Gastroesophageal sphincter (tissue), 4 donors: ENCODE results near the gene PLXNA3. TPM values are rescaled to one million over a fixed set of nuclear protein-coding genes. Genes with fewer than 3 reads are reported as not detected.
"Not testable (repeated sequence)": the region's sequence is repeated elsewhere in the genome, so short reads cannot be mapped to it uniquely, and the experiment has no call there.

Experiments used
- ATAC-seq: fragments of 150-250 bp; one replicate; pipeline ENCODE4 v1.9.1; 2016; ENCODE audit warnings: mild to moderate bottlenecking, moderate library complexity
- H3K27ac ChIP-seq, 4 donors: fragments of 200-600 bp; sonication (generic) in 3 of 4; 1 replicate in 3 of 4; 2 replicates in 1 of 4; pipeline ENCODE4 v1.5.1; 2016 to 2019
- H3K27me3 ChIP-seq: fragments of 200-600 bp; sonication (generic); one replicate; pipeline ENCODE4 v1.5.1; 2019
- H3K36me3 ChIP-seq, 2 donors: fragments of 200-600 bp; sonication (generic); one replicate each; pipeline ENCODE4 v1.5.1; 2019; ENCODE audit warnings: control low read depth in 1 of 2
- H3K4me1 ChIP-seq, 3 donors: fragments of 200-600 bp; sonication (generic); 1 replicate in 2 of 3; 2 replicates in 1 of 3; pipeline ENCODE4 v1.5.1; 2016 to 2019; ENCODE audit warnings: control low read depth in 2 of 3
- H3K4me3 ChIP-seq, 2 donors: fragments of 200-600 bp; sonication (generic); one replicate each; pipeline ENCODE4 v1.5.1; 2019; ENCODE audit warnings: mild to moderate bottlenecking in 1 of 2, moderate library complexity in 1 of 2
- H3K9me3 ChIP-seq, 3 donors: fragments of 200-600 bp; sonication (generic); one replicate each; pipeline ENCODE4 v1.5.1; 2017 to 2019; ENCODE audit warnings: control low read depth in 2 of 3
- CTCF ChIP-seq, 4 experiments: fragments of 200-600 bp in 2 of 4; fragments of 450-650 bp in 2 of 4; sonication (generic) in 1 of 4; IDR thresholded peaks; one replicate each; pipeline ENCODE4 v1.5.1; 2017 to 2019; ENCODE audit warnings: antibody characterized with exemption in 4 of 4, mild to moderate bottlenecking in 2 of 4, moderate library complexity in 2 of 4
- EP300 ChIP-seq: sonication (generic); formaldehyde crosslinking; IDR thresholded peaks from one replicate; pipeline ENCODE4 v1.6.1; 2017; ENCODE audit warnings: antibody characterized with exemption, mild to moderate bottlenecking
- POLR2A ChIP-seq, 2 donors: fragments of 450-650 bp; IDR thresholded peaks; one replicate each; pipeline ENCODE4 v1.6.1; 2017; ENCODE audit warnings: antibody characterized with exemption in 2 of 2, mild to moderate bottlenecking in 2 of 2, moderate library complexity in 1 of 2
- POLR2AphosphoS5 ChIP-seq: sonication (generic); formaldehyde crosslinking; IDR thresholded peaks from one replicate; pipeline ENCODE4 v1.6.1; 2017; ENCODE audit warnings: antibody characterized with exemption
- WGBS, 2 donors: methylation state at CpG; one replicate each; pipeline ENCODE4 v1.1.5; 2018; ENCODE audit warnings: low coverage in 1 of 2; 5-methylcytosine and 5-hydroxymethylcytosine counted together
- total RNA-seq, 4 donors: library from RNA; depleted of rRNA; stranded (reverse); fragments of >200 nt; gene quantifications; one replicate each; pipeline ENCODE4 v1.1.0, GENCODE V29; 2016

The PLXNA3 gene
- total RNA-seq, 4 donors from 2014 or later, result 1.5 to 13.9 (median 8.2) TPM

GRCh38 chrX:154490021-154490413 lies 31.9 kb downstream of the PLXNA3 start:
- whole genome bisulfite sequencing, 2 donors, result 0% methylated on average over 2 of the region's 19 CpGs; no CpG with 5 or more reads in 1 of the 2 donors
- Histone ChIP-seq H3K4me1 (peaks cover 0 to 44% (median 4%) of the 10 kb centered on the region in 3 donors), H3K27ac (peak overlapping the region; percentile 90 to 97 (median 96)), H3K36me3 (peaks cover 0 to 21% of the 10 kb centered on the region in 2 donors), H3K27me3 (no peaks in the 10 kb centered on the region), H3K4me3 (peak overlapping the region; percentile 64 to 74), H3K9me3 (no peaks in the 10 kb centered on the region)
- ATAC-seq, result peak; percentile 15
- TF ChIP-seq POLR2AphosphoS5 (no peak), CTCF (IDR thresholded peaks at IDR 0.05) (no peak), POLR2A (IDR thresholded peaks at IDR 0.05) (no peak), EP300 (no peak)

DNA sequence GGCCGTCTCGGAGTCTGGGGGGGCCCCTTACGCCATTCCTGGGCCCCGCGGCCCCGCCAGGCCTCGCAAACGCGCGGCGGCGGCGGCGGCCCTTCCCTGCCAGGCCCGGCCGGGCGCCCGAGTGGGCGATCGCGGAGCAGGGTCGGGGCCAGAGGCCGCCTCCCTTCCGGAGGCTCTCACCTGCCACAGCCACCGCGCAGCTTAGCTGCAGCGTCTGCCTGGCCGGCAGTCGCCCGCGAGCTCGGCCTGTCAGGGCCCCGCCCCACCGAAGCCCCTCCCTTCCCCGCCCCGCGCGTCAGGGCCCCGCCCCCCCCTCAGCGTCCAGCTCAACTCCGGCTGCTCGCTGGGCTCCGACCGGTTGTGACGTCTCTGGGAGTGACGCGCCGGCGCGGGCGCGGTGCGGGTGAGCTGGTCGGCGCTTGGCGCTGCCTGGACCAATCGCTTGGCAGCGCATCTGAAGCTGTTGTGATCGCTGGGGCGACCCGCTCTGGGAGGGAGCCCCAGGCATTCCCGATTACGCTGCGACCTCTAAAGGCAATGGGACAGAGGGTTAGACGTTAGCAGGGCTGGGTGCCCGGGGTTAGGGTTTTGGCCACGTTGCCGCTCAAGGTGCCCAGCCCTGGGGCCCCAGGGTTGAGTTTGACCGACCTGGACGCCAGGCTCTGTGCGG lies 32.5 kb downstream of the PLXNA3 start, which contains the start of gene SLC10A3:
TSS of gene SLC10A3 (minus strand) at position 216 of the 670 bp plus-strand sequence. CDS start 1,689 bp downstream, outside the sequence.
- WGBS, 2 donors, result 0 to 58% methylated on average over 3 to 8 of the region's 71 CpGs
- TF ChIP-seq POLR2AphosphoS5 (peak; percentile 75), EP300 (no peak), CTCF (IDR thresholded peaks at IDR 0.05) (peak in 2 of 4 experiments; percentile 8 to 23), POLR2A (IDR thresholded peaks at IDR 0.05) (peak; percentile 91 to 92)
- peak within 1 kb of the TSS; percentile 64 to 74 for H3K4me3 ChIP-seq
- H3K4me1 ChIP-seq, result peaks cover 0 to 39% (median under 1%) of the 10 kb centered on the region in 3 donors
- no peaks in the 10 kb centered on the region for H3K27me3 ChIP-seq
- peak; percentile 93 for ATAC-seq
- no peaks in the 10 kb centered on the region for H3K9me3 ChIP-seq
- H3K27ac ChIP-seq, result peak within 1 kb of the TSS; percentile 90 to 97 (median 96)
- H3K36me3 ChIP-seq, result peaks cover 0 to 17% of the 10 kb centered on the region in 2 donors

DNA sequence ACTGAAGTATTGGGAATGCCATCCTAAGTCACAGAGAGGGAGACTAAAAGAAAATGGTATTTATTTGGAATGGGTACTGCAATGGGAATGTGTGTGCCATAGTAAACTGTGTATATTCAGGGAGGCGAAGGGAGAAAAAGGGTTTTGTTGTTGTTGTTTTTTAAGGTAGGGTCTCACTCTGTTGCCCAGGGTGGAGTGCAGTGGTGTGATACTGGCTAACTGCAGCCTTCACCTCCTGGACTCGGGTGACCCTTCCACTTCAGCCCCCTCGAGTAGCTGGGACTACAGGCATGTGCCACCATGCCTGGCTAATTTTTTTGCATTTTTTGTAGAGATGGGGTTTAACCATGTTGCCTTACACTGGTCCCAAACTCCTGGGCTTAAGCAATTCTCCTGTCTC lies 36.6 kb downstream of the PLXNA3 start:
- WGBS, 2 donors, result 55 to 83% methylated on average over 2 to 3 of the region's 3 CpGs
- no peak for ATAC-seq
- Histone ChIP-seq H3K9me3 (no peaks in the 10 kb centered on the region), H3K36me3 (no peaks in the 10 kb centered on the region), H3K4me3 (no peak overlapping the region), H3K27me3 (no peaks in the 10 kb centered on the region), H3K4me1 (peaks cover 0 to 5% (median 0%) of the 10 kb centered on the region in 3 donors), H3K27ac (no peak overlapping the region)
- TF ChIP-seq POLR2A (IDR thresholded peaks at IDR 0.05), result no peak

DNA sequence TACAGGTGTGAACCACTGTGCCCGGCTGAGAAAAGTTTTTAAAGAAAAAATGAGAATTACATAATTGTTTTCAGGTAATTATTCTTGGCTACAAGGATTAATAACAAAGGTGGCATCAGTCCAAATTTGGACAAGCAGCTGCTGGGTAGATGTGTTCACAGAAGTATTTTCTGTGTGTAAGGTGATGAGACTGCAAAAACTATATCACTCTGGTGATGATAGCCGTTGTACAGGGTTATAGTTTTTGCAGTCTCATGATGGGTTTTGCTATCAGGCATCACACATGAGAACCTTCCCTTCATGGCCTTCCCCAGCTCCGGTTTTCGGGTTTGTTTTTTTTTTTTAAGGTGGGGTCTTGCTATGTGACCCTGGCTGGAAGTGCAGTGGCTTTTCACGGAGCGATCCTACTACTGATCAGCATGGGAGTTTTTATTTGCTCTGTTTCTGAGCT lies 37.4 kb downstream of the PLXNA3 start:
- Histone ChIP-seq H3K4me1 (peaks cover 0 to 4% (median 0%) of the 10 kb centered on the region in 3 donors), H3K27me3 (no peaks in the 10 kb centered on the region), H3K4me3 (no peak overlapping the region), H3K9me3 (no peaks in the 10 kb centered on the region), H3K27ac (no peak overlapping the region), H3K36me3 (no peaks in the 10 kb centered on the region)
- 58 to 65% methylated on average over 4 to 5 of the region's 6 CpGs for WGBS, 2 donors
- no peak for ATAC-seq
- TF ChIP-seq POLR2AphosphoS5 (no peak), POLR2A (IDR thresholded peaks at IDR 0.05) (no peak), EP300 (no peak), CTCF (IDR thresholded peaks at IDR 0.05) (no peak)

DNA sequence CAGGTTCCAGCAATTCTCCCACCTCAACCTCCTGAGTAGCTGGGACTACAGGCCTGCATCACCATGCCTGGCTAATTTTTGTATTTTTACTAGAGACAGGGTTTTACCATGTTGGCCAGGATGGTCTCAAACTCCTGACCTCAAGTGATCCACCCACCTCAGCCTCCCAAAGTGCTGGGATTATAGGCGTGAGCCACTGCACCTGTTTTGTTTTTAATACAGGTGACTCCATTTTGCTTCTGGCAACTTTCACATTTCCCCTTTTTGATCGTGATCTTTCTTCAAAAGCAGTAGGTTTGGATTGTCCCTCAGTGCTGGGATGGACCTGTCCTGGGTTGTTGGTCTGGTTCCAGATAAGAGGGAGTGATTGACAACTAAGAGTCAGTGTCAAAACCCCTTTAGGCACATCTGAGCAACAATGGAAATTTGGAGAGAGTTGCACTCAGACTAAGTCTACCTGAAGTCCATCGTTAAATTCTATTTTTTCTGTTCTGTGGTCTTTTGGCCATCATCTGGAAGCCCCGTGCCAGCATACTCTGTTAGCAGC lies 38.6 kb downstream of the PLXNA3 start:
- not testable (repeated sequence) for H3K27ac ChIP-seq, H3K36me3 ChIP-seq, H3K4me3 ChIP-seq, H3K4me1 ChIP-seq, H3K9me3 ChIP-seq, H3K27me3 ChIP-seq, ATAC-seq
- 74 to 83% methylated on average over 3 to 4 of the region's 4 CpGs for WGBS, 2 donors

DNA sequence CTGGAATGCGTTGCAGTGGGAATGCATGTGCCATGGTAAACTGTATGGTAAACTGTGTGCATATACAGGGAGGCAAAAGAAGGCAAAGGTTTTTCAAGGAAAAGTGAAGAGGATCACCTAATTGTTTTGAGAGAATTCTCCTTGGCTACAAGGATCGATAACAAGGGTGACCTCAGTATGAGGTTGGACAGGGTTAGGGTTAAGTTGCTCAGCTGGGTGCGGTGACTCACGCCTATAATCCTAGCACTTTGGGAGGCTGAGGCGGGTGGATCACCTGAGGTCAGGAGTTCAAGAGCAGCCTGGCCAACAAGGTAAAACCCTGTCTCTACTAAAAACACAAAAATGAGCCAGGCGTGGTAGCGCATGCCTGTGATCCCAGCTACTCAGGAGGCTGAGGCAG lies 43.3 kb downstream of the PLXNA3 start:
- 84 to 91% methylated on average over 2 to 5 of the region's 7 CpGs for WGBS, 2 donors
- H3K36me3 ChIP-seq, result peaks cover 0 to 17% of the 10 kb centered on the region in 2 donors
- H3K4me1 ChIP-seq, H3K27me3 ChIP-seq, ATAC-seq, H3K4me3 ChIP-seq, H3K27ac ChIP-seq, H3K9me3 ChIP-seq: not testable (repeated sequence)
